Gastroesophageal sphincter (tissue), 3 donors: ENCODE results near the gene COL18A1.

Experiments
- EP300 ChIP-seq: sonication (generic); formaldehyde crosslinking; IDR thresholded peaks from one replicate; pipeline ENCODE4 v1.6.1; 2017; ENCODE audit warnings: antibody characterized with exemption, mild to moderate bottlenecking
- POLR2A ChIP-seq, 2 donors: fragments of 450-650 bp; IDR thresholded peaks; one replicate each; pipeline ENCODE4 v1.6.1; 2017; ENCODE audit warnings: antibody characterized with exemption in 2 of 2, mild to moderate bottlenecking in 2 of 2, moderate library complexity in 1 of 2
- TF ChIP-seq, protein P1 (sequence below), 4 experiments: fragments of 200-600 bp in 2 of 4; fragments of 450-650 bp in 2 of 4; sonication (generic) in 1 of 4; IDR thresholded peaks; one replicate each; pipeline ENCODE4 v1.5.1; 2017 to 2019; ENCODE audit warnings: antibody characterized with exemption in 4 of 4, mild to moderate bottlenecking in 2 of 4, moderate library complexity in 2 of 4

DNA sequence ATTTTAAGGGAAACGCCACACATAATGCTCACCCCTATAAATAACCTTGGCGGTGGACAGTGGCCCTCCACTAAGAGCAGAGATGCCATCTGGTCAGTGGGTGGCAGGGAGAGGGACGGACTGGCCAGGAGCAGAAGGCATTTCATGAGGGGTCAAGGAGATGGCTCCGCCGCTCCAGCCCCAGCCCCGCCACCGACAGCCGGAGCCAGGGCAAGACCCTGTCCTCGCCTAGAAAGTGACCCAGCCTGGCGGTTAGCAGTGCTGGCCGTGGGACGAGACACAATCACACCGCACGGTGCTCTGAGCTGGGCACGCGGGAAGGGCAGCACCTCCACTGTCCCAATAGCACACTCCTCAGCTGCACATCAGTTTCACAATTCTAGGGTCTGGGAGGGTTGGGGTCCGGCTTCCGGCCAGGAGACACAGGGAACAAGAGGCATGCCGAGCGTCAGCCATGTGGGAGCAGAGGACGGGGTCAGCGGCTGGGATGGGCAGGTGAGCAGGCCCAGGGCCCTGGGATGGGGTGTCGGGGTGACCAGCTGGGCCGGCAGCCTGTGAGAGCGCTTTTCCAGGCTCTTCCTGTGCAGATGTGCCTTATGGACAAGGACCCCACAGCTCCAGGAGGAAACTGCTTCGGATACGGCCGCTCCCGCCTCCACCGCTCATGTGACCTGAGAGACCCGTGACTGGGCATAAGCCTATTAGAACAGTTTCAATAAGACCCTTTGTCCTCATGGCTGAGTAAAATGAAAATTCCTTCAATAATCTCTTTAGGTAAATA, 131.5 kb downstream of the COL18A1 start:
- TF ChIP-seq EP300 (no peak), POLR2A (IDR thresholded peaks at IDR 0.05) (no peak)
- TF ChIP-seq, protein P1, sequence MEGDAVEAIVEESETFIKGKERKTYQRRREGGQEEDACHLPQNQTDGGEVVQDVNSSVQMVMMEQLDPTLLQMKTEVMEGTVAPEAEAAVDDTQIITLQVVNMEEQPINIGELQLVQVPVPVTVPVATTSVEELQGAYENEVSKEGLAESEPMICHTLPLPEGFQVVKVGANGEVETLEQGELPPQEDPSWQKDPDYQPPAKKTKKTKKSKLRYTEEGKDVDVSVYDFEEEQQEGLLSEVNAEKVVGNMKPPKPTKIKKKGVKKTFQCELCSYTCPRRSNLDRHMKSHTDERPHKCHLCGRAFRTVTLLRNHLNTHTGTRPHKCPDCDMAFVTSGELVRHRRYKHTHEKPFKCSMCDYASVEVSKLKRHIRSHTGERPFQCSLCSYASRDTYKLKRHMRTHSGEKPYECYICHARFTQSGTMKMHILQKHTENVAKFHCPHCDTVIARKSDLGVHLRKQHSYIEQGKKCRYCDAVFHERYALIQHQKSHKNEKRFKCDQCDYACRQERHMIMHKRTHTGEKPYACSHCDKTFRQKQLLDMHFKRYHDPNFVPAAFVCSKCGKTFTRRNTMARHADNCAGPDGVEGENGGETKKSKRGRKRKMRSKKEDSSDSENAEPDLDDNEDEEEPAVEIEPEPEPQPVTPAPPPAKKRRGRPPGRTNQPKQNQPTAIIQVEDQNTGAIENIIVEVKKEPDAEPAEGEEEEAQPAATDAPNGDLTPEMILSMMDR (IDR thresholded peaks at IDR 0.05): no peak
